Astrocyte (in vitro differentiated cells and primary cell): Measurements from ENCODE around the gene OR52B2.

ENCODE experiments used
- CTCF ChIP-seq: IDR thresholded peaks from 2 replicates; pipeline ENCODE4 v1.5.1; 2011; ENCODE audit warnings: low read depth, mild to moderate bottlenecking, inconsistent platforms, low read length, moderate library complexity; ENCODE audit not compliant: insufficient read depth
- EZH2 ChIP-seq: IDR thresholded peaks from 2 replicates; pipeline ENCODE4 v1.6.1; 2012; ENCODE audit warnings: mild to moderate bottlenecking, low read length, inconsistent platforms; ENCODE audit not compliant: insufficient read depth

GRCh38 chr11:6151117-6151516 lies 19.0 kb downstream of the OR52B2 start:
- no peak for TF ChIP-seq CTCF
- no peak for TF ChIP-seq EZH2
